ENCODE results near the gene HMGA1. TPM values are rescaled to one million over a fixed set of nuclear protein-coding genes. Genes with fewer than 3 reads are reported as not detected.

HMGA1 gene, protein sequence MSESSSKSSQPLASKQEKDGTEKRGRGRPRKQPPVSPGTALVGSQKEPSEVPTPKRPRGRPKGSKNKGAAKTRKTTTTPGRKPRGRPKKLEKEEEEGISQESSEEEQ
- 10 to 100 TPM; 29.6 to 37.8 TPM for total RNA-seq

DNA sequence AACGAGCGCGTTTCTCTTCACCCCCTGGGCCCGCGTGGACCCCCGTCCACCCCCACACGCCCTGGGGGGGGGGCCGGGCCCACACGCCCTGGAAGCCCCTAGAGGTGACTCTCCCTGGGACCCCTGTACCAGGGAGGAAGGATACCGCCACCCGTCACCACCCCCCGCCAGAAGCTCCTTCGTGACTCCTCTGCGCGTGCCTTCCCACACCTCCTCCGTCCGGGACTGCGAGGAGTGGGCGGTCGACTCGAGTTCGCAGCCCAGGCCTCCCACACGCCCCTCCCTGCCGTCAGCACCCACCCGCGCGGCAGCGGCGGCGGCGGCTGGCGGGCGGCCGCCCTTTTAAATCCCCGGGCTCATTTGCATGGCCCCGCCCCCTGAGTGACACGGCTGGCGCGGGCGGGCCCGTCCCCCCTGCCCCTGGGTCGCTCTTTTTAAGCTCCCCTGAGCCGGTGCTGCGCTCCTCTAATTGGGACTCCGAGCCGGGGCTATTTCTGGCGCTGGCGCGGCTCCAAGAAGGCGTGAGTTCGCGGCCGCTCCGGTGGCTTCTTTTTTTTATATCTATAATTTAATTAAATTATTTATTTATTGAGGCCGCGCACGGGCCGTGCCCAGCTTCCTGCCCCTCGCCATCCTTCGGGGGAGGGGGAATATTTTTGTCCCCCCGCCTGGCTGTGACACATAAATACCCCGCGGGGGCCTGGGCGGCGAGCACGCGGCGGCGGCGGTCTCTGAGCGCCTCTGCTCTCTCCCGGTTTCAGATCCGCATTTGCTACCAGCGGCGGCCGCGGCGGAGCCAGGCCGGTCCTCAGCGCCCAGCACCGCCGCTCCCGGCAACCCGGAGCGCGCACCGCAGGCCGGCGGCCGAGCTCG, at the start of gene HMGA1:
TSS of gene HMGA1 (plus strand) at position 431 of the 873 bp plus-strand sequence. CDS start 3,908 bp downstream, outside the sequence.
- peak; percentile 89 for DNase-seq (ENCODE audit: low spot score)
- Histone ChIP-seq H3K4me3 (peak within 1 kb of the TSS; percentile 70 to 83), H3K4me1 (peaks cover 0 to 25% of the 10 kb centered on the region in 2 donors), H3K27me3 (no peaks in the 10 kb centered on the region), H3K9me3 (no peaks in the 10 kb centered on the region), H3K27ac (peak within 1 kb of the TSS; percentile 88 to 95), H3K36me3 (no peaks in the 10 kb centered on the region)
- TF ChIP-seq, protein P1, sequence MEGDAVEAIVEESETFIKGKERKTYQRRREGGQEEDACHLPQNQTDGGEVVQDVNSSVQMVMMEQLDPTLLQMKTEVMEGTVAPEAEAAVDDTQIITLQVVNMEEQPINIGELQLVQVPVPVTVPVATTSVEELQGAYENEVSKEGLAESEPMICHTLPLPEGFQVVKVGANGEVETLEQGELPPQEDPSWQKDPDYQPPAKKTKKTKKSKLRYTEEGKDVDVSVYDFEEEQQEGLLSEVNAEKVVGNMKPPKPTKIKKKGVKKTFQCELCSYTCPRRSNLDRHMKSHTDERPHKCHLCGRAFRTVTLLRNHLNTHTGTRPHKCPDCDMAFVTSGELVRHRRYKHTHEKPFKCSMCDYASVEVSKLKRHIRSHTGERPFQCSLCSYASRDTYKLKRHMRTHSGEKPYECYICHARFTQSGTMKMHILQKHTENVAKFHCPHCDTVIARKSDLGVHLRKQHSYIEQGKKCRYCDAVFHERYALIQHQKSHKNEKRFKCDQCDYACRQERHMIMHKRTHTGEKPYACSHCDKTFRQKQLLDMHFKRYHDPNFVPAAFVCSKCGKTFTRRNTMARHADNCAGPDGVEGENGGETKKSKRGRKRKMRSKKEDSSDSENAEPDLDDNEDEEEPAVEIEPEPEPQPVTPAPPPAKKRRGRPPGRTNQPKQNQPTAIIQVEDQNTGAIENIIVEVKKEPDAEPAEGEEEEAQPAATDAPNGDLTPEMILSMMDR (IDR thresholded peaks at IDR 0.05) = no peak

DNA sequence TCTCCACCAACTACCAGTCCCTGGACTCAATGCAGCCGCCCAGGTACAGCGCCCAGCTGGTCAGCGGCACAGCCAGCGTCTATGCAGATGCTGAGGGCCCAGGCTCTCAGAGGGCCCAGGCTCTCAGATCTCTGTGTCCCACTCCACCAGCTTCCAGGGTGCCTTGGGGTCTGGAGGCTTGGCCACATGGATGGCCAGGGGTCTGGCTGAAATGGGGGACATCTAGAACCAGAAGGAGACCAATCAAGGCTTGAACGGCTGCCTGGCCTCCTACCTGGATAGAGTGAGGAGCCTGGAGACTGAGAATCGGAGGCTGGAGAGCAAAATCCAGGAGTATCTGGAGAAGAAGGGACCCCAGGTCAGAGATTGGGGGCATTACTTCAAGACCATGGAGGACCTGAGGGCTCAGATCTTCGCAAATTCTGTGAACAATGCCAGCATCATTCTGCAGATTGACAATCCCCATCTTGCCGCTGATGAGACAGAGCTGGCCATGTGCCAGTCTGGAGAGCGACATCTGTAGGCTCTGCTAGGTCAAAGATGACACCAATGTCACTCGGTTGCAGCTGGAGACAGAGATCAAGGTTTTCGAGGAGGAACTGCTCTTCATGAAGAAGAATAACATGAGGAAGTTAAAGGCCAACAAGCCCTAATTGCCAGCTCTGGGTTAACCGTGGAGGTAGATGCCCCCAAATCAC, 46.7 kb upstream of the HMGA1 start:
- no peaks in the 10 kb centered on the region for H3K9me3 ChIP-seq
- TF ChIP-seq, protein P1 (IDR thresholded peaks at IDR 0.05) = no peak
- H3K27ac ChIP-seq = no peak overlapping the region
- H3K27me3 ChIP-seq = no peaks in the 10 kb centered on the region
- DNase-seq (ENCODE audit: low spot score) = no peak
- H3K36me3 ChIP-seq = no peaks in the 10 kb centered on the region
- no peak overlapping the region for H3K4me3 ChIP-seq
- H3K4me1 ChIP-seq = no peaks in the 10 kb centered on the region

DNA sequence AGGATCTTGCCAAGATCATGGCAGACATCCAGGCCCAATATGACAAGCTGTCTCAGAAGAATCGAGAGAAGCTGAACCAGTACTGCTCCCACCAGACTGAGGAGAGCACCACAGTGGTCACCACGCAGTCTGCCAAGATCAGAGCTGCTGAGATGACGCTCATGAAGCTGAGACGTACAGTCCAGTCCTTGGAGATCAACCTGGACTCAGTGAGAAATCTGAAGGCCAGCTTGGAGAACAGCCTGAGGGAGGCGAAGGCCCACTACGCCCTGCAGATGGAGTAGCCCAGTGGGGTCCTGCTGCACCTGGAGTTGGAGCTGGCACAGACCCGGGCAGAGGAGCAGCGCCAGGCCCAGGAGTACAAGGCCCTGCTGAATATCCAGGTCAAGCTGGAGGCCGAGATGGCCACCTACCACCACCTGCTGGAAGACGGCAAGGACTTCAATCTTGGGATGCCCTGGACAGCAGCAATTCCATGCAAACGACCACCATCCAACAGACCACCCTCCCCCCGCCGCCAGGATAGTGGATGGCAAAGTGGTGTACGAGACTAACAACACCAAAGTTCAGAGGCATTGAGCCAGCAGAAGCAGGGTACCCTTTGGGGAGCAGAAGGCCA, 46.1 kb upstream of the HMGA1 start:
- Histone ChIP-seq H3K36me3 (no peaks in the 10 kb centered on the region), H3K4me3 (no peak overlapping the region), H3K4me1 (no peaks in the 10 kb centered on the region), H3K27ac (no peak overlapping the region), H3K9me3 (no peaks in the 10 kb centered on the region), H3K27me3 (no peaks in the 10 kb centered on the region)
- TF ChIP-seq, protein P1 (IDR thresholded peaks at IDR 0.05) = no peak
- DNase-seq (ENCODE audit: low spot score) = no peak

DNA sequence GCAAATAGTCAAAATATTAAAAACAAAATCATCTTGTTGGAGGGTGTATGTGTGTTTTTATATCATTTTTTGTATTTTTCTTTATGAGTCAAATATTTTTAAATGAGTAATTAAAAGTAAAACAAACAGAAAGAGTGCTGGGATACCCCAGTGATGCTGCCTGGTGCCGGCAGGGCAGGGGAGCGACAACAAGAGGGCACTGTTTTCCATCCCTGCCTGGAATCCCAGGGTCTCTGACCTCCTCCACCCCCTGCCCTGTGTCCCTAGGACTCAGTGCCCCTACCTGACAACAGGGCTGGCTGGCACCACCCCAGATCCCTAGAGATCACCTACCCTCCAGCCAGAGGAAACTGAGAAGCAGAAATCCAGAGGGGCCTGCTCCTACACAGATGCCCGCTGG, 41.9 kb upstream of the HMGA1 start:
- Histone ChIP-seq H3K27ac (no peak overlapping the region), H3K4me1 (peaks cover 0 to 12% of the 10 kb centered on the region in 2 donors), H3K9me3 (no peaks in the 10 kb centered on the region), H3K4me3 (no peak overlapping the region), H3K27me3 (no peaks in the 10 kb centered on the region), H3K36me3 (no peaks in the 10 kb centered on the region)
- no peak for DNase-seq (ENCODE audit: low spot score)
- TF ChIP-seq, protein P1 (IDR thresholded peaks at IDR 0.05) = no peak

DNA sequence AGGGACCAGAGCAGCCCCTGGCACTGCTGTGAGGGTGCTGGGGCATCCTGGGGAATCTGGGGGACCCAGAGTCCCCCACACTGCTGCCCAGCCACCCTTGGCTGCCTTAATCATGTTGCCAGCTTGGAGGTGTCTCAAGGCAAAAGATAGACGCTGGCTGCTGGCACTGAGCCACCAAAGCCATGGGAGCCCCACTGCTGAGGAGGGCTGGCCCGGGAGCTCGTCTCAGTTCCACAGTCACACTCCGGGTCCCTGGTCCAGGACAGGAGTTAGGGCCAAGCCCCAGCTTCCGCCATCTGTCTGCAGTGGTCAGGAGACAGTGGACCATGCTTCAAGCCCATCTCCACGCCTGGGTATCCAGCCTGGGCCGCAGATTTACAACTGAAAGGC, 41.0 kb upstream of the HMGA1 start:
- peak overlapping the region in 1 of 2 donors; percentile 57 for H3K4me3 ChIP-seq
- DNase-seq (ENCODE audit: low spot score) = no peak
- peaks cover 0 to 12% of the 10 kb centered on the region in 2 donors for H3K4me1 ChIP-seq
- H3K27me3 ChIP-seq = no peaks in the 10 kb centered on the region
- no peak overlapping the region for H3K27ac ChIP-seq
- no peaks in the 10 kb centered on the region for H3K36me3 ChIP-seq
- TF ChIP-seq, protein P1 (IDR thresholded peaks at IDR 0.05) = no peak
- no peaks in the 10 kb centered on the region for H3K9me3 ChIP-seq

All from right atrium auricular region (tissue), 2 donors.